ENCODE measurements around the gene ZBTB4.

The ZBTB4 gene

GRCh38 chr17:7440834-7441195 lies 38.6 kb downstream of the ZBTB4 start:
- no peak overlapping the region; the same call in 1 of the 2 replicates for H3K4me3 ChIP-seq (ENCODE audit: control insufficient read depth, low read depth, low read length)
- DNase-seq (ENCODE audit: low read depth): no peak
- TF ChIP-seq CTCF (IDR thresholded peaks at IDR 0.05; ENCODE audit: control insufficient read depth, insufficient read depth, low read depth, low read length, missing control alignments): peak; percentile 11

GRCh38 chr17:7440113-7440833 lies 39.2 kb downstream of the ZBTB4 start:
- H3K4me3 ChIP-seq (ENCODE audit: control insufficient read depth, low read depth, low read length): peak overlapping the region; percentile 45
- DNase-seq (ENCODE audit: low read depth): no peak
- no peak for TF ChIP-seq CTCF (IDR thresholded peaks at IDR 0.05; ENCODE audit: control insufficient read depth, insufficient read depth, low read depth, low read length, missing control alignments)

GRCh38 chr17:7439462-7440112 lies 39.8 kb downstream of the ZBTB4 start, which contains the start of gene FGF11:
Gene FGF11, plus strand, starts transcription at chr17:7439512. Its CDS starts 109 bp downstream, at chr17:7439621.
- peak within 1 kb of the TSS; percentile 45 for H3K4me3 ChIP-seq (ENCODE audit: control insufficient read depth, low read depth, low read length)
- no peak for DNase-seq (ENCODE audit: low read depth)
- TF ChIP-seq CTCF (IDR thresholded peaks at IDR 0.05; ENCODE audit: control insufficient read depth, insufficient read depth, low read depth, low read length, missing control alignments): no peak

GRCh38 chr17:7438656-7439460 lies 40.6 kb downstream of the ZBTB4 start:
- no peak for DNase-seq (ENCODE audit: low read depth)
- TF ChIP-seq CTCF (IDR thresholded peaks at IDR 0.05; ENCODE audit: control insufficient read depth, insufficient read depth, low read depth, low read length, missing control alignments): no peak
- no peak overlapping the region for H3K4me3 ChIP-seq (ENCODE audit: control insufficient read depth, low read depth, low read length)

GRCh38 chr17:7437950-7438614 lies 41.3 kb downstream of the ZBTB4 start:
- peak overlapping the region; percentile 16; the same call in 1 of the 2 replicates for H3K4me3 ChIP-seq (ENCODE audit: control insufficient read depth, low read depth, low read length)
- no peak for TF ChIP-seq CTCF (IDR thresholded peaks at IDR 0.05; ENCODE audit: control insufficient read depth, insufficient read depth, low read depth, low read length, missing control alignments)
- no peak for DNase-seq (ENCODE audit: low read depth)

- peak overlapping the region; percentile 17 for H3K4me3 ChIP-seq (ENCODE audit: control insufficient read depth, low read depth, low read length)
- no peak for DNase-seq (ENCODE audit: low read depth)
- TF ChIP-seq CTCF (IDR thresholded peaks at IDR 0.05; ENCODE audit: control insufficient read depth, insufficient read depth, low read depth, low read length, missing control alignments): no peak
Measured at GRCh38 chr17:7437369-7437863, 42.0 kb downstream of the ZBTB4 start.

Measured in AG09309 (cell line).